GM19452 (cell line): ENCODE data around the gene RALGAPA1.
"Not testable (repeated sequence)": the region's sequence is repeated elsewhere in the genome, so short reads cannot be mapped to it uniquely, and the experiment has no call there.

Source experiments
- ATAC-seq: cut with Tn5 transposase; IDR thresholded peaks from one replicate; pipeline ENCODE4 v1.9.1; 2021; ENCODE audit not compliant: unreplicated experiment

Gene RALGAPA1

GRCh38 chr14:35704793-35705493 lies 104.2 kb downstream of the RALGAPA1 start:
- no peak for ATAC-seq

GRCh38 chr14:35701531-35701930 lies 107.6 kb downstream of the RALGAPA1 start:
- no peak for ATAC-seq

GRCh38 chr14:35699791-35700444 lies 109.2 kb downstream of the RALGAPA1 start:
- ATAC-seq: no peak

DNA sequence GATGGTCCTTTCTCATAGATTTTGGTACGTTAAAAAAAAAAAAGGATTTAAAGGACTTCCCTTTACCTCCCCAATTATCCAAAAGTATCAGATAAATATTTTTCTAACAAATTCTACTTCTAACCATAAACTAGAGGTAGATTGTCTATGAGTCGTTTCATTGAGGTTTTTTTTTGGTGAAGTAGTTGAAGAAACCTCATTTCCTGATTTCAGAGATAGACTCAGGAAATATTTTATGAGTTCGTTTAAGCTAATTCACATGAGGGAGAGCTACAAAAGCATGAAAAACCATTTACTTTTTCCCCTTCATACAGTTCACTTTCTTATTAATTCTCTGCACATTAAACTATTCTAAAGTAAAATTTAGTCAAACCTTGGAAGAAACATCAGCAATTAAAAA lies 112.5 kb downstream of the RALGAPA1 start:
- ATAC-seq: no peak

GRCh38 chr14:35696119-35696518 lies 113.0 kb downstream of the RALGAPA1 start:
- no peak for ATAC-seq

- ATAC-seq: no peak
Measured at GRCh38 chr14:35695647-35696046, 113.4 kb downstream of the RALGAPA1 start.

GRCh38 chr14:35695072-35695471 lies 114.0 kb downstream of the RALGAPA1 start:
- no peak for ATAC-seq

DNA sequence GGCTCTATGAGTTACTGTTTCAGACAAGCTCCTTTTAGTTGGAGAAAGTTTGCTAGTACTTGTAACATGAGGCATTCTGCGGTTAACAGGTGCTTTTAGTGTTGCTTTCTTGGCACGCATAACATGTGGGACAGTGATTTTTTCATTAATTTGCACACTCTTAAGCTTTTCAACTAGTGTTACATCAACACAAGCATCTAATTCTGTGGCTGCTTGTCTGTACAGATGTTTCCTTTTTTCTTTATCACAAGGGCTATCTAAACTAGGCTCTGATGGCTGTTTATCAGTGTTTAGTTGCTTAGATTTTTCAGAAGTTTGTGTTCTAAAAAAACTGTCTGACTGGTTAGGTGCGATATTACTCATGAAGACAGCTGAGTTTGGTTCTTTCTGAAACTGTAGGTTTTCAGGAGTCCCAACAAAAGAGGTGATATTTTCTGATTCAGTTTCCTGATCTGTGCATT lies 120.1 kb downstream of the RALGAPA1 start:
- no peak for ATAC-seq

- no peak for ATAC-seq
Measured at GRCh38 chr14:35688126-35688826, 120.8 kb downstream of the RALGAPA1 start.

GRCh38 chr14:35687335-35687939 lies 121.7 kb downstream of the RALGAPA1 start:
- no peak for ATAC-seq

DNA sequence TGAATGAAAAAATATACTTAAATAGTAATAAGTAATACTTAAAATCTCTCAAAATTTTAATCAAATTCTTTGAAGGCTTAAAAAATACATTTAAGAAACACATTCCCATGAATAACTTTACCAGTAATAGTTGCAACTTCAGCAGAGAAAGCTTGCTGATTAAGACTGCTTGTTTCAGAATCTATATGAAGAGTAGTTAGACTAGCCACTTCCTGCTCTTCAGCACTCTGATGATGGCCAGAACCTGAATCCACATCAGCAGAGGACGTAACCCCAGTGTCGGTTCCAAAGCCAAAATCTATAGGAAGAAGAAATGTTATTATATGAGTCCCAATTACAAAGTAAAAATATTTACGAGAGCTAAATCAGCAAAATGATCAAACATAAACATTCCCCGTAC lies 125.4 kb downstream of the RALGAPA1 start:
- not testable (repeated sequence) for ATAC-seq

GRCh38 chr14:35682802-35683201 lies 126.3 kb downstream of the RALGAPA1 start:
- ATAC-seq: no peak

- ATAC-seq: no peak
Measured at GRCh38 chr14:35678403-35679028, 130.6 kb downstream of the RALGAPA1 start.

DNA sequence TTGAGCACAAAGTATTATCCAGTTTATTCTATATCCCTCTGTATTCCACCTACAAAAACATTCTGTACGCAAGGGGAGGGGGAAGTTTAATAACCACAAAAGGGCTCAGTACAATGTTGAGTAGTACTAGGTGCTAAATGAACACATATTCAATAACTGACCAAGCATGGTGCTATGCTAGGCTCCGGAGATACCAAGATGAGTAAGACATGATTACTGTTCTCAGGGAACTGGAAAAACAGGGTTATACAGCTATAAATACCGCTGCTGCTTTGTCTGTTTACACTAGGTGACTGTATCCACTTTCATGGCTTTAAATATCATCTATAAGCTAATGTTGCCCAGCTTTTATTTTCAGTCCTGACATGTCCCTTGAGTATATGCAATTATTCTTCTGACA lies 139.3 kb downstream of the RALGAPA1 start:
- no peak for ATAC-seq

- no peak for ATAC-seq
Measured at GRCh38 chr14:35666429-35667043, 142.6 kb downstream of the RALGAPA1 start.

- no peak for ATAC-seq
Measured at GRCh38 chr14:35661875-35662274, 147.2 kb downstream of the RALGAPA1 start.

- ATAC-seq: no peak
Measured at GRCh38 chr14:35653045-35653444, 156.1 kb downstream of the RALGAPA1 start.

DNA sequence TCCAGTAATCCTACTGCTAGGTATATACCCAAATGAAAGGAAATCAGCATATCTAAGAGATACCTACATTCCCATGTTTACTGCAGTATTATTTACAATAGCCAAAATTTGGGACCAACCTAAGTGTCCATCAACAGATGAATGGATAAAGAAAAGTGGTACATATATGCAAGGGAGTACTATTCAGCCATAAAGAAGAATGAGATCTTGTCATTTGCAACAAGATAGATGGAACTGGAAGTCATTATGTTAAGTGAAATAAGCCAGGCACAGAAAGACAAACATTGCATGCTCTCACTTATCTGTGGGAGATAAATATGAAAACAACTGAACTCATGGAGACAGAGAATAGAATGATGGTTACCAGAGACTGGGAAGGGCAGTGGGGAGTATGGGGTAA lies 165.6 kb downstream of the RALGAPA1 start:
- ATAC-seq: no peak

GRCh38 chr14:35637851-35638250 lies 171.2 kb downstream of the RALGAPA1 start:
- ATAC-seq: no peak

DNA sequence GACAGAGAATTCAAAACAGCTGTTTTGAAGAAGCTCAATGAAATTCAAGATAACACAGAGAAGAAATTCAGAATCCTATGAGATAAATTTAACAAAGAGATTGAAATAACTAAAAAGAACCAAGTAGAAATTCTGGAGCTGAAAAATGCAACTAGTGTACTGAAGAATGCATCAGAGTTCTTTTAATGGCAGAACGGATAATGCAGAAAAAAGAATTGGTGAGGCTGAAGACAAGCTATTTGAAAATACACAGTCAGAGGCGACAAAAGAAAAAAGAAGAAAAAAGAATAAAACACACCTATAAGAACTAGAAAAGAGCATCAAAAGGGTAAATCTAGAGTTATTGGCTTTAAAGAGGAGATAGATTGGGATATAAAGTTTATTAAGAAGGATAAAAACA lies 171.8 kb downstream of the RALGAPA1 start:
- ATAC-seq: no peak

- no peak for ATAC-seq
Measured at GRCh38 chr14:35632676-35633075, 176.4 kb downstream of the RALGAPA1 start.
